Uterus (tissue), 2 donors: ENCODE results near the gene MMP1.

Source experiments
- POLR2A ChIP-seq, 2 donors: fragments of 450-650 bp; IDR thresholded peaks; one replicate each; pipeline ENCODE4 v1.6.1; 2016; ENCODE audit warnings: antibody characterized with exemption in 2 of 2, mild to moderate bottlenecking in 1 of 2, moderate library complexity in 1 of 2
- TF ChIP-seq, protein P1 (sequence below), 4 experiments: fragments of 200-600 bp in 2 of 4; fragments of 450-650 bp in 2 of 4; sonication (generic) in 2 of 4; IDR thresholded peaks; one replicate each; pipeline ENCODE4 v1.5.1; 2016 to 2019; ENCODE audit warnings: antibody characterized with exemption in 4 of 4, mild to moderate bottlenecking in 2 of 4, moderate library complexity in 1 of 4

DNA sequence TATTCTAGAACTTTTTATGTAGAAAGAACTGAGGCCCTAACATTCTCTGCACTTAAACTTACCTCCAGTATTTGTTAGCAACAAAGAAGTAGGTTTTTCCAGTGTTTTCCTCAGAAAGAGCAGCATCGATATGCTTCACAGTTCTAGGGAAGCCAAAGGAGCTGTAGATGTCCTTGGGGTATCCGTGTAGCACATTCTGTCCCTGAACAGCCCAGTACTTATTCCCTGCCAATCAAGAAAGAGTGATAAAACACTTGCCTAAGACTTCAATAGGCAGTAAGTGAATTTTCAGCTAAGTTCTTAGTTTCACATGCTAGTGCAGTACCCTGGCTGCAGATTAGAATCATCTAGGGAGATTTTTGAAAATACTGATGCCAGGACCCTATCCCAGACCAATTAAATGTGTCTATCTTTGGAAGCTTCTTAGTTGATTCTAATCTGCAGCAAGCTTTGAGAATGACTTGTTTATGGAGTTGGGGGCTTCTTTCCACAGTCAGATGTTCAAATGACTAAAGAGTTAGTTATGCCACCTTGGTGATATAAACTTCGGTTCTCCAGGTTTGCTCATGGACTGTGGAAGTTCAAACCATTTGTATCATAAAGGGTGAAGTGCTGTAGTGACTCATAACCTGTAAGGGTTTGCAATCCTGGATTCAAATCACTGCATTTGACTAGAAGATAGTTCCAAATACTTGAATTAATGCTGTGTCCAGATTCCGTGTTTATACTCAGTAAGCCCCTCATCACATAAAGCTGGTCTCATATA lies 6.5 kb downstream of the MMP1 start:
- TF ChIP-seq, protein P1, sequence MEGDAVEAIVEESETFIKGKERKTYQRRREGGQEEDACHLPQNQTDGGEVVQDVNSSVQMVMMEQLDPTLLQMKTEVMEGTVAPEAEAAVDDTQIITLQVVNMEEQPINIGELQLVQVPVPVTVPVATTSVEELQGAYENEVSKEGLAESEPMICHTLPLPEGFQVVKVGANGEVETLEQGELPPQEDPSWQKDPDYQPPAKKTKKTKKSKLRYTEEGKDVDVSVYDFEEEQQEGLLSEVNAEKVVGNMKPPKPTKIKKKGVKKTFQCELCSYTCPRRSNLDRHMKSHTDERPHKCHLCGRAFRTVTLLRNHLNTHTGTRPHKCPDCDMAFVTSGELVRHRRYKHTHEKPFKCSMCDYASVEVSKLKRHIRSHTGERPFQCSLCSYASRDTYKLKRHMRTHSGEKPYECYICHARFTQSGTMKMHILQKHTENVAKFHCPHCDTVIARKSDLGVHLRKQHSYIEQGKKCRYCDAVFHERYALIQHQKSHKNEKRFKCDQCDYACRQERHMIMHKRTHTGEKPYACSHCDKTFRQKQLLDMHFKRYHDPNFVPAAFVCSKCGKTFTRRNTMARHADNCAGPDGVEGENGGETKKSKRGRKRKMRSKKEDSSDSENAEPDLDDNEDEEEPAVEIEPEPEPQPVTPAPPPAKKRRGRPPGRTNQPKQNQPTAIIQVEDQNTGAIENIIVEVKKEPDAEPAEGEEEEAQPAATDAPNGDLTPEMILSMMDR (IDR thresholded peaks at IDR 0.05) = no peak
- TF ChIP-seq POLR2A (IDR thresholded peaks at IDR 0.05) = no peak
